ENCODE measurements around the gene MTR. TPM values are rescaled to one million over a fixed set of nuclear protein-coding genes. Genes with fewer than 3 reads are reported as not detected.

MTR gene
- total RNA-seq, 1 donor from 2014 or later, result 19.9 TPM

DNA sequence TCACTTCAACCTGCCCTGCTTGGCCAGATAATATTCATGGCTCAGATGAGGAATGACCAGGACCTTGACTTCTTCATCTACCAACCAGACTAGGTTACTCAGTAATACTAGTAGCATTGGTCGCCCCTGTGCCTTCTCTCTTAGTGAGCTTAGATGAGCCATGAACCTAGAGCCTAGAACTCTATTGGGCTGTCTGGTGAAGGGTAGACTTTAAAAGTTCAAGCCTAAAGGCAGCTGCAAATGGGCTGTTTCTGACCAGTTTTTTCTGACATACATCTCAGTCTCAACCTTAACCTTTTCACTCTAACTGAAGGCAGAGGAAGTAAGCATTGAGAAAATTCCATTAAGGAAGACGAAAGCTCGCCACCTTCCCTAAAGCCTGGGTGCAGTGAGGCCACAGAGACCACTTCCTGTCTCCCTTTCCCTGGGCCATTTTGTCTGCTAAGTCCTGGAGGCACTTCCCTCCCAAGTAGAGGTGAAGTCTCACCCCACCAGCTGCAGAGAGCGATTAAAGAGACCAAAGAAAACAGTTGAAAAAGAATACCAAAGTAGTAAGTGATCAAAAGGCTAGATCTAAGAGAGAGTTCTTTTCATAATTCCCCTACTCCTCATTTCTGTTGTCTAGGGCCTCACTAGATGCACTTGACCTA lies 53.3 kb downstream of the MTR start:
- Histone ChIP-seq H3K9me3 (no peaks in the 10 kb centered on the region), H3K4me3 (no peak overlapping the region), H3K4me1 (peaks cover 18% of the 10 kb centered on the region), H3K27ac (no peak overlapping the region), H3K36me3 (peaks cover 0 to 23% of the 10 kb centered on the region in 2 donors), H3K27me3 (no peaks in the 10 kb centered on the region)
- intact Hi-C loops (cut with DNase I), result no loop called here
- DNase-seq (ENCODE audit: extremely low spot score in 2 of 2), result no peak
- TF ChIP-seq POLR2AphosphoS5 (IDR thresholded peaks at IDR 0.05; ENCODE audit: insufficient read depth in 1 of 2, low read depth in 1 of 2) (no peak), POLR2A (IDR thresholded peaks at IDR 0.05) (no peak), CTCF (IDR thresholded peaks at IDR 0.05) (no peak)

DNA sequence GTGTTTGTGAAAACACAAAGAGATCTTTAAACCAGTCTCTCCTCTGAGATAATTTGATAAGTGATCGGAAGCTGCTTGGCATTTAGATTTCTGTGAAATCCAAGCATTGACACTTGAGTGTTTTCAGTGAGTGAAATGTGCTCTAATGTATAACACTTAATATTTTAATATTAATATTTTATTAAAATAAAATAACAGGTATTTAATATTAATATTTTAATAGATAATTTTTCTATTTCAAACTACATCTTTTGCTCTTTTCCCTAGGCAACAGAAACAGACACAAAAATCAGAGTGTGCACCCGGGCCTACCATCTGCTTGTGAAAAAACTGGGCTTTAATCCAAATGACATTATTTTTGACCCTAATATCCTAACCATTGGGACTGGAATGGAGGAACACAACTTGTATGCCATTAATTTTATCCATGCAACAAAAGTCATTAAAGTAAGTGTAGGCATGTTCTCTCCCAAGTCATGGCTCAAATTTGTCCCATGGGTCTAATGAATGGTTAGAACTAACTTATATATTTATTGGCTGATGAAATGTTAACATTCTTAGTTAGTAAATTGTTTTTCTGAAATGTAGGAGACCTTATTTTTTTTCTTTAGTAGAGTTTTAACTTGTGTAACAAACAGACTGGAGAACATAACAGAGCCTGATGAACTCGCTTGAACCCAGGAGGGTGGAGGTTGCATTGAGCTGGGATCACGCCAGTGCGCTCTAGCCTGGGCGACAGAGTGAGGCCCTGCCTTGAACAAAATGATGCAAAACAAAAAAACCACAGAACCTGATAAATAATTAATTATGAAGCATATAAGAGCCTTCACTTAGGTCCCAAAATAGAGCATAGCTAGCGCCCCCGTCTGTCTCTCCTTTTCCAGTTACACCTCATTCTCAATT lies 55.2 kb downstream of the MTR start:
- Histone ChIP-seq H3K9me3 (no peaks in the 10 kb centered on the region), H3K36me3 (peaks cover 0 to 36% of the 10 kb centered on the region in 2 donors), H3K27ac (no peak overlapping the region), H3K4me3 (no peak overlapping the region), H3K27me3 (no peaks in the 10 kb centered on the region), H3K4me1 (peaks cover 17% of the 10 kb centered on the region)
- no peak for TF ChIP-seq POLR2AphosphoS5 (IDR thresholded peaks at IDR 0.05; ENCODE audit: insufficient read depth in 1 of 2, low read depth in 1 of 2)
- TF ChIP-seq CTCF (IDR thresholded peaks at IDR 0.05), result no peak
- TF ChIP-seq POLR2A (IDR thresholded peaks at IDR 0.05), result no peak
- intact Hi-C loops (cut with DNase I), result no loop called here
- no peak for DNase-seq (ENCODE audit: extremely low spot score in 2 of 2)

GRCh38 chr1:236851871-236852270 lies 56.8 kb downstream of the MTR start:
- Histone ChIP-seq H3K36me3 (peaks cover 0 to 35% of the 10 kb centered on the region in 2 donors), H3K27me3 (no peaks in the 10 kb centered on the region), H3K4me3 (no peak overlapping the region), H3K9me3 (no peaks in the 10 kb centered on the region), H3K4me1 (peaks cover 17% of the 10 kb centered on the region), H3K27ac (no peak overlapping the region)
- no peak for DNase-seq (ENCODE audit: extremely low spot score in 2 of 2)
- intact Hi-C loops (cut with DNase I), result no loop called here
- no peak for TF ChIP-seq POLR2AphosphoS5 (IDR thresholded peaks at IDR 0.05; ENCODE audit: insufficient read depth in 1 of 2, low read depth in 1 of 2)
- TF ChIP-seq POLR2A (IDR thresholded peaks at IDR 0.05), result no peak
- no peak for TF ChIP-seq CTCF (IDR thresholded peaks at IDR 0.05)

DNA sequence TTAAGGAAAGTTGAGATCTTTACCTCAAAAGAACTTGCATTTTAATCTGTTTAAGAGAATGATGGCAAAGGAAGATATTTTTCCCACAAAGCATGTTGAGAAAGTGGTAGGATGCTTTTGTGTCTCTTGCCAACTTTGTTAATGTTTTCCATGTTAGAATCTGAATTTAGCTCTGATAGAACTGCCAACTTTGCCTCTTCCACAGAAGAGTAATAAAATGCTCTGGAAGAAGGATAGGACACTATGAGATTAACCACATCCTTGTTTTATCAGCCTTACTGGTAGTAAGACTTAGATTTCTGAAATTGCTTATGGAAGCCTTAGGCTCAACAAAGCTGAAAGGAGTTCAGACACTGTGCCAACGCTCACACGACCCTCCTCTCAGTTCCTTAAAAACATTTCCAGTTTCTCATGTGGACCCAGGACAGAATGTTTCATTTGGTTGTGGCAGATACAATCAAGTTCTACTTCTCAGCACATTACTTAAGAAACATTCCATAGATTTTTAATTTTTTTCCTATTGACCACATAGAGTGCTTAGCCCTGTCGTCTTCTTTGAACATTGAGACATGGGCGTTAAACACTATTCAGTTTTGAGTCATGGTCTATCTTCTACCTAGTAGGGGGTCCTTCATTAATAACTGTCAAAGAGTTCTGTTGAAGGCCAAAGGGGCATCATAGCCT lies 59.0 kb downstream of the MTR start:
- H3K36me3 ChIP-seq, result peaks cover 0 to 29% of the 10 kb centered on the region in 2 donors

More for the DNA sequence above, 59.0 kb downstream of the MTR start:
- H3K4me3 ChIP-seq, result no peak overlapping the region
- H3K4me1 ChIP-seq, result peaks cover 17% of the 10 kb centered on the region
- TF ChIP-seq POLR2A (IDR thresholded peaks at IDR 0.05), result no peak
- no peak for TF ChIP-seq CTCF (IDR thresholded peaks at IDR 0.05)
- TF ChIP-seq POLR2AphosphoS5 (IDR thresholded peaks at IDR 0.05; ENCODE audit: insufficient read depth in 1 of 2, low read depth in 1 of 2), result no peak
- no peak for DNase-seq (ENCODE audit: extremely low spot score in 2 of 2)
- intact Hi-C loops (cut with DNase I), result no loop called here
- H3K27me3 ChIP-seq, result no peaks in the 10 kb centered on the region
- no peaks in the 10 kb centered on the region for H3K9me3 ChIP-seq
- peak overlapping the region; percentile 45 for H3K27ac ChIP-seq

All from vagina (tissue), 2 donors.